Fibroblast of skin of abdomen (primary cell): ENCODE measurements around the gene SERPIND1.
"Not testable (repeated sequence)": the region's sequence is repeated elsewhere in the genome, so short reads cannot be mapped to it uniquely, and the experiment has no call there.

Experiments used
- DNase-seq: peaks from one replicate; pipeline ENCODE4 v3.0.0-alpha.2; 2013

The SERPIND1 gene

GRCh38 chr22:20818471-20818870 is 44.6 kb downstream of the SERPIND1 start:
- DNase-seq = no peak

GRCh38 chr22:20819471-20819870 is 45.6 kb downstream of the SERPIND1 start:
- no peak for DNase-seq

- not testable (repeated sequence) for DNase-seq
Measured at GRCh38 chr22:20821717-20822239, 47.9 kb downstream of the SERPIND1 start.

GRCh38 chr22:20822240-20822639 is 48.3 kb downstream of the SERPIND1 start:
- no peak for DNase-seq

- no peak for DNase-seq
Measured at GRCh38 chr22:20823264-20823663, 49.4 kb downstream of the SERPIND1 start.

- not testable (repeated sequence) for DNase-seq
Measured at GRCh38 chr22:20825216-20825615, 51.3 kb downstream of the SERPIND1 start.

GRCh38 chr22:20825624-20826023 is 51.7 kb downstream of the SERPIND1 start:
- no peak for DNase-seq

GRCh38 chr22:20826373-20827152 is 52.6 kb downstream of the SERPIND1 start:
- DNase-seq = not testable (repeated sequence)

- no peak for DNase-seq
Measured at GRCh38 chr22:20829491-20830134, 55.7 kb downstream of the SERPIND1 start.

GRCh38 chr22:20833225-20833665 is 59.3 kb downstream of the SERPIND1 start:
- no peak for DNase-seq

GRCh38 chr22:20834206-20834605 is 60.3 kb downstream of the SERPIND1 start:
- no peak for DNase-seq

- no peak for DNase-seq
Measured at GRCh38 chr22:20834725-20835124, 60.8 kb downstream of the SERPIND1 start.
